NB4 (cell line): ENCODE data around the gene CTNNA2.

Experiments
- DNase-seq: peaks from one replicate; pipeline ENCODE4 v3.0.0; 2010; ENCODE audit warnings: low read depth
- H3K4me3 ChIP-seq: one replicate; pipeline ENCODE4 v1.5.1; 2011; ENCODE audit warnings: mild to moderate bottlenecking, low read depth, low read length, moderate library complexity
- CTCF ChIP-seq: IDR thresholded peaks from one replicate; pipeline ENCODE4 v1.5.1; 2012; ENCODE audit warnings: low read depth, low read length
- MAX ChIP-seq: IDR thresholded peaks from 2 replicates; pipeline ENCODE4 v1.6.1; 2011; ENCODE audit warnings: low read depth, low read length
- MYC ChIP-seq: IDR thresholded peaks from 2 replicates; pipeline ENCODE4 v1.6.1; 2011; ENCODE audit warnings: low read depth, low read length
- POLR2A ChIP-seq: IDR thresholded peaks from 2 replicates; pipeline ENCODE4 v1.6.1; 2011; ENCODE audit warnings: mild to moderate bottlenecking; ENCODE audit not compliant: insufficient read length; ENCODE audit errors: extremely low read depth

Gene CTNNA2

GRCh38 chr2:80054346-80054675 is 541.5 kb downstream of the CTNNA2 start:
- no peak for TF ChIP-seq MYC
- no peak for TF ChIP-seq MAX
- TF ChIP-seq POLR2A: no peak
- no peak for DNase-seq
- no peak overlapping the region for H3K4me3 ChIP-seq

GRCh38 chr2:80057956-80058355 is 545.1 kb downstream of the CTNNA2 start:
- TF ChIP-seq MYC: no peak

GRCh38 chr2:80058562-80058961 is 545.7 kb downstream of the CTNNA2 start:
- DNase-seq: peak; percentile 60
- TF ChIP-seq POLR2A: no peak
- no peak for TF ChIP-seq MAX
- no peak for TF ChIP-seq MYC
- TF ChIP-seq CTCF: no peak

More at GRCh38 chr2:80057956-80058355, 545.1 kb downstream of the CTNNA2 start:
- H3K4me3 ChIP-seq: no peak overlapping the region
- no peak for DNase-seq

GRCh38 chr2:80059447-80059846 is 546.6 kb downstream of the CTNNA2 start:
- DNase-seq: no peak

More at GRCh38 chr2:80058562-80058961, 545.7 kb downstream of the CTNNA2 start:
- H3K4me3 ChIP-seq: no peak overlapping the region

GRCh38 chr2:80061881-80062280 is 549.0 kb downstream of the CTNNA2 start:
- H3K4me3 ChIP-seq: no peak overlapping the region
- no peak for DNase-seq
- TF ChIP-seq CTCF (no peak), MAX (no peak), MYC (no peak), POLR2A (no peak)

More at GRCh38 chr2:80059447-80059846, 546.6 kb downstream of the CTNNA2 start:
- H3K4me3 ChIP-seq: no peak overlapping the region
- TF ChIP-seq MYC (no peak), POLR2A (no peak), MAX (no peak), CTCF (no peak)

- DNase-seq: no peak
- TF ChIP-seq MYC (no peak), POLR2A (no peak), MAX (no peak), CTCF (no peak)
- H3K4me3 ChIP-seq: no peak overlapping the region
Observed at GRCh38 chr2:80062298-80062697, 549.4 kb downstream of the CTNNA2 start.

GRCh38 chr2:80068038-80068731 is 555.3 kb downstream of the CTNNA2 start:
- no peak for TF ChIP-seq POLR2A
- TF ChIP-seq MYC: no peak
- no peak for TF ChIP-seq CTCF
- TF ChIP-seq MAX: no peak
- no peak for DNase-seq
- no peak overlapping the region for H3K4me3 ChIP-seq
